Kidney (tissue), 14 donors: ENCODE measurements around the gene RERE. TPM values are rescaled to one million over a fixed set of nuclear protein-coding genes. Genes with fewer than 3 reads are reported as not detected.

Source experiments
- DNase-seq, 5 donors: peaks; one replicate each; pipeline ENCODE4 v3.0.0-alpha.2; 2013 to 2020
- FAIRE-seq: peaks from 2 replicates; lab custom pipeline; 2012; peaks lifted over from hg19 to GRCh38; lab: Jason Lieb, UNC
- H3K27ac ChIP-seq, 2 donors: one replicate each; pipeline ENCODE4 v1.7.0; 2013; ENCODE audit warnings: low read depth in 2 of 2, low read length in 2 of 2, inconsistent platforms in 1 of 2
- H3K27me3 ChIP-seq: one replicate; pipeline ENCODE4 v1.7.1; 2013; ENCODE audit warnings: low read length, inconsistent platforms; ENCODE audit not compliant: control insufficient read depth, insufficient read depth
- H3K36me3 ChIP-seq, 3 donors: one replicate each; pipeline versions ENCODE4 v1.7.0 to v1.7.1; 2013; ENCODE audit warnings: low read length in 3 of 3, control low read depth in 1 of 3, inconsistent platforms in 1 of 3; ENCODE audit not compliant: insufficient read depth in 3 of 3, control insufficient read depth in 2 of 3
- H3K4me1 ChIP-seq, 3 donors: one replicate each; pipeline versions ENCODE4 v1.7.0 to v1.7.1; 2013; ENCODE audit warnings: low read length in 3 of 3, inconsistent platforms in 1 of 3, low read depth in 1 of 3; ENCODE audit not compliant: control insufficient read depth in 2 of 3, insufficient read depth in 2 of 3
- H3K4me3 ChIP-seq, 3 donors: one replicate each; pipeline versions ENCODE4 v1.7.0 to v1.8.1; 2013; ENCODE audit warnings: low read length in 3 of 3, control low read depth in 1 of 3, inconsistent platforms in 1 of 3
- H3K9ac ChIP-seq, 3 donors: one replicate each; pipeline versions ENCODE4 v1.7.0 to v1.7.1; 2013; ENCODE audit warnings: low read length in 3 of 3, control low read depth in 1 of 3, inconsistent platforms in 1 of 3
- H3K9me3 ChIP-seq, 3 donors: one replicate each; pipeline versions ENCODE4 v1.7.0 to v1.7.1; 2013; ENCODE audit warnings: low read length in 3 of 3, control low read depth in 1 of 3, inconsistent platforms in 1 of 3; ENCODE audit not compliant: control insufficient read depth in 2 of 3, insufficient read depth in 1 of 3
- intact Hi-C: fragments of 100-400 bp; cut with DNase I; formaldehyde crosslinking; loops from one replicate; pipeline ENCODE4 v1.11.1; 2022
- polyA plus RNA-seq: library from polyadenylated mRNA; stranded (reverse); fragments of 350-450 nt; fragmentation: Illumina TruSeq; extraction: RNeasy Lipid Tissue Mini Kit (QIAGEN cat#74804); gene quantifications from one replicate; pipeline ENCODE4 v1.2.3, GENCODE V29; 2014; ENCODE audit warnings: low read depth, low replicate concordance; ENCODE audit not compliant: insufficient read depth
- total RNA-seq: library from RNA; stranded (reverse); fragmentation: NEBNext Ultra II Directional; extraction: Animal tissue kit (Norgen Biotek cat#: 25700); gene quantifications from one replicate; pipeline ENCODE4 v1.2.1, GENCODE V29; 2021
- TF ChIP-seq, protein P1 (sequence below): IDR thresholded peaks from 3 replicates; pipeline ENCODE4 v1.5.1; 2012; ENCODE audit warnings: mild to moderate bottlenecking, moderate library complexity, borderline replicate concordance; ENCODE audit not compliant: insufficient read depth; ENCODE audit errors: extremely low read depth
- donor health status: control.
- donor health status: control.
- donor health status: control.
- donor health status: control.
- donor health status: control.
- donor health status: DM: yes; HTN: yes; CAD: no.
- donor health status: Normal renal cell carcinoma (clear cell type).

The RERE gene
- total and polyA plus RNA-seq, 2 donors from 2014 or later = 37.2 to 176 TPM

DNA sequence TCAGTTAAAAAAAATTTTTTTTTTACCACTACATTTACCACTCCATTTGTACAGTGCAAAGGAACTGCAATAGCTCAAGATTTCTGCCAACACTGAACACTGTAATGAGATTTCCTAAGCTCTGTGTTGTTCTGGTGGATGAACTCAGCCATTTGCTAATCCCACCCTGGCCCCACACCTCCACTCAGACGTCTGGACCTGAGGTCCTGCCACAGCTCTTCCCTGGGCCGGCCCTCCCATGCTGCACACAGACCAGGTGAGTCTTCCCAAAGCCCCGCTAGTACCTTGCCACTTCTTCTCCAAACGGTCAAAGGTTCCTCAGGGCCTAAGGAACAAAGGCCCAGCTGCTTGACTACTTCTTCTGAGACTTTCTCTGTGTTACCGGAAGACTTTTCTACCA, 443.1 kb downstream of the RERE start:
- TF ChIP-seq, protein P1, sequence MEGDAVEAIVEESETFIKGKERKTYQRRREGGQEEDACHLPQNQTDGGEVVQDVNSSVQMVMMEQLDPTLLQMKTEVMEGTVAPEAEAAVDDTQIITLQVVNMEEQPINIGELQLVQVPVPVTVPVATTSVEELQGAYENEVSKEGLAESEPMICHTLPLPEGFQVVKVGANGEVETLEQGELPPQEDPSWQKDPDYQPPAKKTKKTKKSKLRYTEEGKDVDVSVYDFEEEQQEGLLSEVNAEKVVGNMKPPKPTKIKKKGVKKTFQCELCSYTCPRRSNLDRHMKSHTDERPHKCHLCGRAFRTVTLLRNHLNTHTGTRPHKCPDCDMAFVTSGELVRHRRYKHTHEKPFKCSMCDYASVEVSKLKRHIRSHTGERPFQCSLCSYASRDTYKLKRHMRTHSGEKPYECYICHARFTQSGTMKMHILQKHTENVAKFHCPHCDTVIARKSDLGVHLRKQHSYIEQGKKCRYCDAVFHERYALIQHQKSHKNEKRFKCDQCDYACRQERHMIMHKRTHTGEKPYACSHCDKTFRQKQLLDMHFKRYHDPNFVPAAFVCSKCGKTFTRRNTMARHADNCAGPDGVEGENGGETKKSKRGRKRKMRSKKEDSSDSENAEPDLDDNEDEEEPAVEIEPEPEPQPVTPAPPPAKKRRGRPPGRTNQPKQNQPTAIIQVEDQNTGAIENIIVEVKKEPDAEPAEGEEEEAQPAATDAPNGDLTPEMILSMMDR = no peak
- H3K9ac ChIP-seq = peak overlapping the region in 2 of 3 donors; percentile 20 to 37
- no peak for FAIRE-seq
- peak overlapping the region; percentile 63 to 86 for H3K27ac ChIP-seq
- no peaks in the 10 kb centered on the region for H3K9me3 ChIP-seq
- H3K4me1 ChIP-seq = peaks cover 10 to 64% (median 57%) of the 10 kb centered on the region in 3 donors
- intact Hi-C loops = no loop called here
- H3K4me3 ChIP-seq = peak overlapping the region in 1 of 3 donors; percentile 4
- H3K27me3 ChIP-seq = no peaks in the 10 kb centered on the region
- peak in 1 of 5 donors; percentile 44 for DNase-seq
- H3K36me3 ChIP-seq = peaks cover 0 to 9% (median 0%) of the 10 kb centered on the region in 3 donors

DNA sequence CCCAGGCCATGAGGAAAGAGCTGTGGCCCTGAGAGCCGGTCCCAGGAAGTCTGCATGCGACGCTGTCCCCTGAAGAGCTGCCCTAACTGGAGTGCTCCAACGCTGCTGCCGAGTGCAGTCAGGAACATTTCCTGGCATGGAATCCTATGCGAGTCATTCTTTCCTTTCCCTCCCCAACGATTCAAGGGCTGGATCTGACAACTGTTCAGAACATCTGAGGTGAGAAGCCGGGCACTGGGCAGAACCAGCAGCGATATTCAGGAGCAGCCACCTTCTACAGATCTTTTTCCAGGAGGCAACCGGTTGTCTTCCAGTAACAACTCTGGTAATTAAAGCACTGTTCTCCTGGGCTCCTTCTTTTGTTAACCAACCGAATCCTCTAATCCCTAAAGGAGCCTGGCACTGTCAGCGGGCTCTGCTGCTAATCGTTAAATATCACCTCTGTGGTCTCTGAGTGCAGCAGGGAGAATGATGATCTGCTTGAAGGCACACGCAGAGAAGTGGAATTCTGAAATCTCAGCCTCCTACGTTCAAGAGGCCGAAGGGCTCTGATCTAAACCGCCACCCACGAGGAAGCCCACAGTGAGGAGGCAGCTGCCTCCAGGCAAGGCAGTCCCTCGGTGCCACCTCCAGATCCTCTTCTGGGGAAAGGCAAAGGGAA, 443.7 kb downstream of the RERE start:
- Histone ChIP-seq H3K27ac (peak overlapping the region; percentile 73 to 82), H3K9ac (peak overlapping the region in 2 of 3 donors; percentile 37 to 70), H3K27me3 (no peaks in the 10 kb centered on the region), H3K9me3 (no peaks in the 10 kb centered on the region), H3K4me3 (peak overlapping the region in 2 of 3 donors; percentile 19 to 42), H3K4me1 (peaks cover 10 to 62% (median 55%) of the 10 kb centered on the region in 3 donors), H3K36me3 (peaks cover 0 to 9% (median 0%) of the 10 kb centered on the region in 3 donors)
- FAIRE-seq (no peak), DNase-seq (peak; percentile 70 to 87 (median 81))
- TF ChIP-seq, protein P1 = no peak
- intact Hi-C loops = no loop called here

DNA sequence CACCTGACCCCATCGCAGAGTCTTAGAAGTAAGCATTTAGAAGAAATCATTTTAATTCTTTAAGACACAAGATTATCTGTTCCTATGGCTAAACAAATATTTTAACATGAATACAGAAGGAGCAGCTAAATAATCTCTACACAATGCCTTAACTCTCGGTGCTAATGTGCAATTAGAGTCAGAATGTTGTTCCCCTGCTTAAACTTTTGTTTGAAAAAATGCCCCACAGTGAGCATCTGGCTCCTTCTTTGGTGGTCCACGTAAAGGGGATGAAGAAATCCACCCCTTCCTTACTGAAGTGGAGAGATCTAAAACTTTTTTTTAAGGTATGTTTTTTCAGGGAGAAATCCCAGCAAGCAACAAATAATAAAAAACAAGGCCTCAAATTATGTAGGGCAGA, 444.3 kb downstream of the RERE start:
- Histone ChIP-seq H3K27ac (peak overlapping the region; percentile 73 to 82), H3K27me3 (no peaks in the 10 kb centered on the region), H3K36me3 (peaks cover 0 to 4% (median 0%) of the 10 kb centered on the region in 3 donors), H3K4me3 (peak overlapping the region in 1 of 3 donors; percentile 42), H3K9me3 (no peaks in the 10 kb centered on the region), H3K4me1 (peaks cover 10 to 56% (median 55%) of the 10 kb centered on the region in 3 donors), H3K9ac (peak overlapping the region in 2 of 3 donors; percentile 37 to 70)
- FAIRE-seq = no peak
- TF ChIP-seq, protein P1 = no peak
- DNase-seq = no peak
- intact Hi-C loops = no loop called here
